Measurements from ENCODE around the gene TTBK2.
"Not testable (repeated sequence)": the region's sequence is repeated elsewhere in the genome, so short reads cannot be mapped to it uniquely, and the experiment has no call there.

TTBK2 gene

GRCh38 chr15:42920519-42921341 is at the start of gene TTBK2:
Gene TTBK2 (minus strand): TSS chr15:42920778. CDS start chr15:42878617, 42,161 bp downstream.
- DNase-seq (ENCODE audit: low read depth in 3 of 3) = peak; percentile 93 to 97 (median 95)

- no peak for DNase-seq (ENCODE audit: low read depth in 3 of 3)
These were observed 43.9 kb upstream of the TTBK2 start for GRCh38 chr15:42964476-42964875.

- DNase-seq (ENCODE audit: low read depth in 3 of 3) = no peak
These were observed 34.9 kb upstream of the TTBK2 start for GRCh38 chr15:42955518-42955917.

- no peak for DNase-seq (ENCODE audit: low read depth in 3 of 3)
These were observed 33.7 kb upstream of the TTBK2 start for GRCh38 chr15:42954291-42954690.

GRCh38 chr15:42948898-42949297 is 28.3 kb upstream of the TTBK2 start:
- DNase-seq (ENCODE audit: low read depth in 3 of 3) = not testable (repeated sequence)

- no peak for DNase-seq (ENCODE audit: low read depth in 3 of 3)
These were observed 19.9 kb upstream of the TTBK2 start for GRCh38 chr15:42940527-42940926.

- DNase-seq (ENCODE audit: low read depth in 3 of 3) = no peak
These were observed 19.3 kb upstream of the TTBK2 start for GRCh38 chr15:42939841-42940240.

GRCh38 chr15:42937143-42937542 is 16.6 kb upstream of the TTBK2 start:
- DNase-seq (ENCODE audit: low read depth in 3 of 3) = no peak

GRCh38 chr15:42933886-42934667 is 13.5 kb upstream of the TTBK2 start:
- DNase-seq (ENCODE audit: low read depth in 3 of 3) = no peak

- DNase-seq (ENCODE audit: low read depth in 3 of 3) = no peak
These were observed 12.4 kb upstream of the TTBK2 start for GRCh38 chr15:42932833-42933515.

GRCh38 chr15:42931702-42932486 is 11.3 kb upstream of the TTBK2 start:
- no peak for DNase-seq (ENCODE audit: low read depth in 3 of 3)

GRCh38 chr15:42929306-42929848 is 8.8 kb upstream of the TTBK2 start:
- DNase-seq (ENCODE audit: low read depth in 3 of 3) = no peak

GRCh38 chr15:42921342-42921731 is 759 bp upstream of the TTBK2 start:
- peak in 2 of 3 experiments; percentile 22 to 27 for DNase-seq (ENCODE audit: low read depth in 3 of 3)

- DNase-seq (ENCODE audit: low read depth in 3 of 3) = peak in 1 of 3 experiments; percentile 6
These were observed 619 bp downstream of the TTBK2 start for GRCh38 chr15:42919799-42920518.

GRCh38 chr15:42919308-42919707 is 1.3 kb downstream of the TTBK2 start:
- no peak for DNase-seq (ENCODE audit: low read depth in 3 of 3)

- DNase-seq (ENCODE audit: low read depth in 3 of 3) = no peak
These were observed 2.5 kb downstream of the TTBK2 start for GRCh38 chr15:42918047-42918446.

- no peak for DNase-seq (ENCODE audit: low read depth in 3 of 3)
These were observed 4.8 kb downstream of the TTBK2 start for GRCh38 chr15:42915654-42916315.

GRCh38 chr15:42914728-42915497 is 5.7 kb downstream of the TTBK2 start:
- no peak for DNase-seq (ENCODE audit: low read depth in 3 of 3)

- no peak for DNase-seq (ENCODE audit: low read depth in 3 of 3)
These were observed 9.5 kb downstream of the TTBK2 start for GRCh38 chr15:42911058-42911592.
